Parathyroid adenoma (tissue), 2 donors: ENCODE measurements around the gene SLC37A2.

Experiments
- H2AFZ ChIP-seq: fragments of 300-600 bp; sonication (generic); one replicate; pipeline ENCODE4 v1.7.0; 2017; ENCODE audit warnings: antibody characterized with exemption, mild to moderate bottlenecking
- H3K27ac ChIP-seq: fragments of 300-600 bp; sonication (generic); one replicate; pipeline ENCODE4 v1.7.0; 2017
- H3K27me3 ChIP-seq: fragments of 300-600 bp; sonication (generic); one replicate; pipeline ENCODE4 v1.7.0; 2017; ENCODE audit warnings: low read length; ENCODE audit not compliant: control insufficient read depth, insufficient read depth
- H3K36me3 ChIP-seq: fragments of 300-600 bp; sonication (generic); one replicate; pipeline ENCODE4 v1.7.0; 2017; ENCODE audit warnings: low read length; ENCODE audit not compliant: control insufficient read depth, insufficient read depth
- H3K4me1 ChIP-seq: fragments of 300-600 bp; sonication (generic); one replicate; pipeline ENCODE4 v1.7.0; 2017; ENCODE audit warnings: control low read depth
- H3K4me2 ChIP-seq: fragments of 300-600 bp; sonication (generic); one replicate; pipeline ENCODE4 v1.7.0; 2017; ENCODE audit warnings: low read length
- H3K4me3 ChIP-seq: fragments of 300-600 bp; sonication (generic); one replicate; pipeline ENCODE4 v1.7.0; 2017; ENCODE audit warnings: low read depth, low read length
- H3K79me2 ChIP-seq: fragments of 300-600 bp; sonication (generic); one replicate; pipeline ENCODE4 v1.7.0; 2017; ENCODE audit warnings: control low read depth
- H3K9ac ChIP-seq: fragments of 300-600 bp; sonication (generic); one replicate; pipeline ENCODE4 v1.7.0; 2017; ENCODE audit warnings: mild to moderate bottlenecking
- H3K9me3 ChIP-seq: fragments of 300-600 bp; sonication (generic); one replicate; pipeline ENCODE4 v1.7.0; 2017; ENCODE audit warnings: low read length; ENCODE audit not compliant: control insufficient read depth
- TF ChIP-seq, protein P1 (sequence below): fragments of 300-600 bp; sonication (generic); IDR thresholded peaks from one replicate; pipeline ENCODE4 v1.7.0; 2017; ENCODE audit warnings: antibody characterized with exemption, mild to moderate bottlenecking
- donor health status: primary hyperparathyroidism.

Gene SLC37A2

GRCh38 chr11:125082040-125082439, 18.9 kb downstream of the SLC37A2 start:
- no peak overlapping the region for H3K9ac ChIP-seq
- no peaks in the 10 kb centered on the region for H3K9me3 ChIP-seq
- no peaks in the 10 kb centered on the region for H3K79me2 ChIP-seq
- H3K27ac ChIP-seq, result no peak overlapping the region
- no peaks in the 10 kb centered on the region for H3K27me3 ChIP-seq
- no peak overlapping the region for H3K4me3 ChIP-seq
- H3K36me3 ChIP-seq, result no peaks in the 10 kb centered on the region
- no peaks in the 10 kb centered on the region for H3K4me1 ChIP-seq
- no peak overlapping the region for H3K4me2 ChIP-seq
- TF ChIP-seq, protein P1, sequence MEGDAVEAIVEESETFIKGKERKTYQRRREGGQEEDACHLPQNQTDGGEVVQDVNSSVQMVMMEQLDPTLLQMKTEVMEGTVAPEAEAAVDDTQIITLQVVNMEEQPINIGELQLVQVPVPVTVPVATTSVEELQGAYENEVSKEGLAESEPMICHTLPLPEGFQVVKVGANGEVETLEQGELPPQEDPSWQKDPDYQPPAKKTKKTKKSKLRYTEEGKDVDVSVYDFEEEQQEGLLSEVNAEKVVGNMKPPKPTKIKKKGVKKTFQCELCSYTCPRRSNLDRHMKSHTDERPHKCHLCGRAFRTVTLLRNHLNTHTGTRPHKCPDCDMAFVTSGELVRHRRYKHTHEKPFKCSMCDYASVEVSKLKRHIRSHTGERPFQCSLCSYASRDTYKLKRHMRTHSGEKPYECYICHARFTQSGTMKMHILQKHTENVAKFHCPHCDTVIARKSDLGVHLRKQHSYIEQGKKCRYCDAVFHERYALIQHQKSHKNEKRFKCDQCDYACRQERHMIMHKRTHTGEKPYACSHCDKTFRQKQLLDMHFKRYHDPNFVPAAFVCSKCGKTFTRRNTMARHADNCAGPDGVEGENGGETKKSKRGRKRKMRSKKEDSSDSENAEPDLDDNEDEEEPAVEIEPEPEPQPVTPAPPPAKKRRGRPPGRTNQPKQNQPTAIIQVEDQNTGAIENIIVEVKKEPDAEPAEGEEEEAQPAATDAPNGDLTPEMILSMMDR, result no peak
- no peak overlapping the region for H2AFZ ChIP-seq

DNA sequence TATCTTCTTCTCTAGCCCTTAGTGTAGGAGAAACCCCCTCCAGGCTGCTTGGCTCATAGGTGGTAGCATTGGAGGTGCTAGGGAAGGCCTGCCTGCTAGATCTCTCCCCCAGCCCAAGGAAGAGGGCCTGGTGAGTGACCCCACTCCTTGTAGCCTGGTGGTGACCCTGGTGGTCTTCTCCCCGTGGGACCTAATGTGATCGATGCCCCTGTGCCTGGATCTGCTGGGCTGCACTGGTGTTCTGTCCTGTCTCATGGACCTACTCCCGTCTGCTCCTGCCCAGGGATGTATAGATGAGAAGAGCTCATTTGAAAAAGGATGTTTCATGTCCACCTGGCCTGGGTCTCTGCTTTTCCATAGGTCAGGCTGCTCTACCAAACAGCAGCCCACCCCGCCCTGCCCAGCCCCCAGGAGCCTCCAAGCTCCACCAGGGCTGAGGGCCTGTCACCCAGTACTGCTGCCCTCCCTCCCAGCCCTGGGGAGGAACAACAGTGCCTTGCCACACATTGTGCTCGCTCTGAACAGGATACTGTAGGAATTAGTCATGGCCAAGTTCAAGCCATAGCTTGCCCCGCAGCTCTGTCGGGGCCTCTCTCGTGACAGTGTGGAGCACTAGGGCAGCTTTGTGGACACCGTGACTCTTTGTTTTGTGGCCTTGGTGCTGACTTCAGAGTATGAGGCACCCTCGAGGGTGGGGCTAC, 19.7 kb downstream of the SLC37A2 start:
- Histone ChIP-seq H3K9ac (no peak overlapping the region), H3K27ac (no peak overlapping the region), H3K4me3 (no peak overlapping the region), H3K79me2 (no peaks in the 10 kb centered on the region), H3K4me1 (no peaks in the 10 kb centered on the region), H2AFZ (no peak overlapping the region), H3K27me3 (no peaks in the 10 kb centered on the region), H3K4me2 (no peak overlapping the region), H3K9me3 (no peaks in the 10 kb centered on the region), H3K36me3 (no peaks in the 10 kb centered on the region)
- TF ChIP-seq, protein P1, result no peak

DNA sequence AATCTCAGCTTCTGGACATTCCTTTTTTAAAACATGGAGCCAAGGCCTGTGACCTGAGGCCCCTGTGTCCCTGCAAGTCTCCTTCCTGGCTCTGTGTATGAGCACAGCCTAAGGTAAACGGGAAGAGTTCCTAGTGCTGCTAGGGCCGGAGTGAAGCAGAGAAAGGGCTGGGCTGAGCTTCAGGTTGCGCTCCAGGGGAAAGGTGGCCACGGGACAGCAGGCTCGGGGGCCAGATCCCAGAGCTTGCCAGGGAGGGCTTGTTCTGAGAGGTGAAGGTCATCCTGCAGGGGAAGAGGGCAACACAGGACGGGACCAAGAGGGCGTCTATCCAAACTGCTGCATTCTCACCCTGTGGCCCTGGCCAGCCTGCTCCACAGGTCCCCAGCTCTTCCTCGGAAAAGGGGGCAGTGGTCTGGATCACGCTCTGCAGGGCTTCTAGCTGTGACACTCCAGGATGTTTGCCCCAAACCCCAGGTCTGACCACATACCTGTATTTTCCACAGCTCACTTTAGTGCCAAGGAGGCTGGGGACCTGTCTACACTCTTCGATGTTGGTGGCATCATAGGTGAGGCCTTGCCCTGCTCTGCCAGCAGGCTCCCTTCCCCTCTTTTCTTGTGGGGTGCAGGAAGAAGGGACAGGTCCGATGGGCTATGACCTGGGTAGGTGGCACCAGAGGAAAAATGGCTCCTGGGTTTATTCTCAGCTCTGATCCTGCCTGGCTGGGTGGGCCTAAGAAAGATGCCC, 20.4 kb downstream of the SLC37A2 start:
- no peaks in the 10 kb centered on the region for H3K36me3 ChIP-seq
- H2AFZ ChIP-seq, result no peak overlapping the region
- no peak overlapping the region for H3K4me3 ChIP-seq
- no peaks in the 10 kb centered on the region for H3K27me3 ChIP-seq
- no peaks in the 10 kb centered on the region for H3K79me2 ChIP-seq
- no peak overlapping the region for H3K4me2 ChIP-seq
- no peaks in the 10 kb centered on the region for H3K4me1 ChIP-seq
- TF ChIP-seq, protein P1, result no peak
- H3K9me3 ChIP-seq, result no peaks in the 10 kb centered on the region
- H3K9ac ChIP-seq, result no peak overlapping the region
- no peak overlapping the region for H3K27ac ChIP-seq

- Histone ChIP-seq H3K4me3 (no peak overlapping the region), H3K27me3 (no peaks in the 10 kb centered on the region), H3K4me2 (no peak overlapping the region), H3K36me3 (no peaks in the 10 kb centered on the region), H3K79me2 (no peaks in the 10 kb centered on the region), H3K9ac (no peak overlapping the region), H3K27ac (no peak overlapping the region), H2AFZ (no peak overlapping the region), H3K4me1 (no peaks in the 10 kb centered on the region), H3K9me3 (no peaks in the 10 kb centered on the region)
- TF ChIP-seq, protein P1, result no peak
These were observed 20.9 kb downstream of the SLC37A2 start for GRCh38 chr11:125084057-125084416.
